Kidney tubule cell (primary cell): Measurements from ENCODE around the gene AMPD3.

Experiments used
- DNase-seq: peaks from one replicate; pipeline ENCODE4 v3.0.0-alpha.2; 2018; ENCODE audit warnings: low spot score

Gene AMPD3

GRCh38 chr11:10438458-10438857 lies 16.6 kb upstream of the AMPD3 start:
- no peak for DNase-seq

DNA sequence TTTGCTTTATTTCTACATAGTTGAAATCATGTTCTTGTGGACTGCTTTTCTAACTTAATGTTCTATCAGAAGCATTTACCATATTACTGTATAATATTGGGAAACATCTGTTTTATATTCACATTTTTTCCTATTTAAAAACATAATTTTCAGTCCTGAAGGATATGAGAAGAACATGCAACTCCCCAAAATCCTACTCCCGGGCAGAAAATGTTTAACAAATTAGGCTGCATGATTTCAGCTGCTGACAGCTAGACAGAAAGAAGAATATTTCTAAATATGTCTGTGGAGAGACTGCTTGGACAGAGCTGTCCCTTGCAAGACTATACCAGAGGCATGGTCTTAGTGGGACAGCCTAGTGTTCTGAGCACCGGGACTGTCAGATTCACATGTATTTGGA lies 15.7 kb upstream of the AMPD3 start:
- no peak for DNase-seq

- no peak for DNase-seq
Measured at GRCh38 chr11:10439924-10440323, 15.1 kb upstream of the AMPD3 start.

- DNase-seq, result no peak
Measured at GRCh38 chr11:10440401-10440800, 14.7 kb upstream of the AMPD3 start.

GRCh38 chr11:10441091-10441490 lies 14.0 kb upstream of the AMPD3 start:
- no peak for DNase-seq

GRCh38 chr11:10441652-10442503 lies 13.2 kb upstream of the AMPD3 start:
- no peak for DNase-seq

DNA sequence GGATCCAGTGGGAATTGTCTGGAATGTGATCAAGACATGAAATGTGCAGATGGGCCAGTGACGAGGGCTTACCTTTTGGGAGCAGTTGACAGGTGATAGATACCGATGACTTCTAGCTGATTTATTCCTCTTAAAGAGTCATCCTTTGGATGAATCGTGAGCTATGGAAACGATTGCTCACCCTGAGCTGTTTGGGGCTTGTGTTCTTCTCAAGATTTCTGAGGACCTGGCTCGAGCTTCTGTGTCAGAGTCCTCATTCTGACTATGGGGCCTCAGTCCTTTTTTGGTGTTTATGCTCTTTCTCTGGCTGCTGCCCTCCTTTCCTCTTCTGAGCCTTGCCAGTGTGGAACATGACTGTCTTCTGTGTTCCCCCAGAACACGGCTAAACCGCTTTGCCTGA lies 11.9 kb upstream of the AMPD3 start:
- DNase-seq, result no peak

- no peak for DNase-seq
Measured at GRCh38 chr11:10443721-10444235, 11.3 kb upstream of the AMPD3 start.

DNA sequence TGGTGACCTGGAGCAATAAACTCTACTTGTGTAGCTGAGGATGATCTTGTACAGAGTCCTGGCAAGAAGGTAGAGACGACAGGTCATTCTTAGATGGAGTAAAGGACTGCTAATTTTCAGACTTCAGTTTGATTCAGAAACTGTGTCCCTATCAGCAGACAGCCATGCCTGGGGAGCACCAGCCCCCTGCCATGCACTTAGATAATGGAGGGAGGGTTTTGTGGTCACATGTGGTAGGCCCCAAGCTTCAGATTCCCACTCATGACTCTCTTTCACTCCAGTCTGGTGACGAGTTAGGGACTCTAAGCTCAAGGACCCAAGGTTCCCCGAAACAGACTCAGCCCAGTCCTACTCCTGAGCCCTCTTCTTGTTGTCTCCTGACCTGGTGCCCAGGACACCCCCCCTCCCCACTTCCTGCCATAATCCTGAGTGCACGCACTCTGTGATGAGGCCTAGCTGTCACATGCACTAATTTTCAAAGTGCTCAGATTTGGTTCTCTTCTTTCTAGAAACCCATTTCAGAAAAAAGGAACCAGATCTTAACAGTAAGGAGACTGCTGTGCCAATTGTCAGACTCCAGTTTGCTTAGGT lies 10.2 kb upstream of the AMPD3 start:
- DNase-seq, result no peak

GRCh38 chr11:10447445-10447844 lies 7.6 kb upstream of the AMPD3 start:
- no peak for DNase-seq

GRCh38 chr11:10450462-10451425 lies 4.3 kb upstream of the AMPD3 start:
- peak; percentile 82 for DNase-seq

GRCh38 chr11:10451426-10452116 lies 3.5 kb upstream of the AMPD3 start:
- no peak for DNase-seq

DNA sequence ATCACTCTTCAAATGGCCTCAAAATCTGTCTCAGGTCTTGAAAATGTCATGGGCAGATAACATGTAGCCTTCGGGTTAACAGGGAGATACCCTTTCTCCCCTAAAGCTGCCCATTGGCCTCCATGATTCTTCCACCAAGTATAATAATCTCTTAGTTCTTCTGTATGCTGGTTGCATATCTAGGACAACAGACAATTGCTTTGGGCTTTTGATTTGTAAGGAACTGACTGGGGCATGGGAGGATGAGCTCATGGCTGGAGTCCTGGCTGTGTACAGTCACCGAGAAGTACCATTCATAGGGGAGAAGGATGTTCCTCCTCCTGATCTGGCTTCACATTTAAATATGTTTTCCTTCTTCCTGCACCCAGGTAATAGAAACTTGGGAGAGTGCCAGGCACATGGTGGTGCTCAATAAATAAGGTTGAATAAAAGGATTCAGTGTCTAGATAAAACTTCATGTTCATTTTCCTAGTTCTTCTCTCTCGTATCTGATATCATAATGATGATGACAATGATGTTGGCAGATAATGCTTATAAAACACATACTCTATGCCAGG lies 2.8 kb upstream of the AMPD3 start:
- peak; percentile 48 for DNase-seq

GRCh38 chr11:10453261-10453660 lies 1.8 kb upstream of the AMPD3 start:
- DNase-seq, result no peak

DNA sequence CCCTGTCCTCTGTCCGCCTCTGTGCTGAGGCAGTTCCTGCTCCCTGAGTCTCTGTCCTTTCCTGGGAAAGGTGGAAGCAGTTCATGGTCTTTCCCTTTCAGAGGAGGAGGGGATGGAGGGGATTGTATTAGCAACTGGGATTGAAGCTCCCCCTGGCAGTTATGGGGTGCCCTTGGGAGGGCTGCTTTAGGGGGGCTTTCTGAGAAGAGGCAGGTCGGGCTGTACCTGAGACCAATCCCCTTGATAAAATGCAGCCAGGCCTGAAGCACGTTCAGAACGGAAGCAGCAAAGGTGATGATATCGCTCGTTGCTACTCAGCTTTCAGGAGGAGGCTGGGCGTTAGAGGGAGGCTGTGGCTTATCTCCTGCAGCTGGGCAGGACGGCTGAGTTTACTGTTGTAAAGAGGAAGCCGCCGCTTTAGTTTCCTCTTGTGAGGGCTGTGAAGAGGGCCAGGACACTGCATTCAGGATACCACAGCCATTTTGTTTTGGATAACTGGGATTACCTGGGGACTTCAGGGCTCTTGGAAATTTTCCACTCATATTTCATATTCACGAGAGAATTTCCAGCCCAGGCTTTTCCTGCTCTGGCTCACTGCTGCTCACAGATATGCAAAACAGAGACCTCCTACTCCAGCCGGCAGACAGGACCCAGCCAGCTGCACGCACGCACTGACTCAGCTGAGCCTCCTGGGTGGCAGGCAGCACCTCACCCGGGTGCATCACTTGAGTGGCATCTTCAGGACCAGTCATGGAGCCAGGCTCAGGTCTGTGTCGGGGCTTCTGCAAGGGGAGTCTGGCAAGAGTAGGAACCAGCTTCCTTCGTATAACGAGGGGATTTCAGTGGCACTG lies 798 bp downstream of the AMPD3 start:
- peak; percentile 91 for DNase-seq

- no peak for DNase-seq
Measured at GRCh38 chr11:10456519-10456918, 1.5 kb downstream of the AMPD3 start.

DNA sequence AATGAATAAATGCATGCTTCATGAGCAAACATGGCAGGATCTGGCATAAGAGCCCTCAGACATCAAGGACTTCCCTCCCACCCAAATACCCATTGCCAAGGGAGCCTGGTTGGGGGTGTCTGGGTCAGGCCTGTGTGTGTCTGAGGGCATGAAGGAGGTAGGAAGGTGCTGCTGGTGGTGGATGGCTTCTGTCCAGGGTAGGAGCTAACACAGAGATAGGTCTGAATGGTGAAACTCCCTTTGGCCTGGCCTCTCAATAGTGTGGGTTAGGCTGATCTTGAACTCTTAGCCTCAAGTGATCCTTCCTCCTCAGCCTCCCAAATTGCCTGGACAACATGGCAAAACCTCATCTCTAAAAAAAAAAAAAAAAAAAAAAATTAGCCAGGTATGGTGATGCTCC lies 2.8 kb downstream of the AMPD3 start:
- DNase-seq, result no peak

DNA sequence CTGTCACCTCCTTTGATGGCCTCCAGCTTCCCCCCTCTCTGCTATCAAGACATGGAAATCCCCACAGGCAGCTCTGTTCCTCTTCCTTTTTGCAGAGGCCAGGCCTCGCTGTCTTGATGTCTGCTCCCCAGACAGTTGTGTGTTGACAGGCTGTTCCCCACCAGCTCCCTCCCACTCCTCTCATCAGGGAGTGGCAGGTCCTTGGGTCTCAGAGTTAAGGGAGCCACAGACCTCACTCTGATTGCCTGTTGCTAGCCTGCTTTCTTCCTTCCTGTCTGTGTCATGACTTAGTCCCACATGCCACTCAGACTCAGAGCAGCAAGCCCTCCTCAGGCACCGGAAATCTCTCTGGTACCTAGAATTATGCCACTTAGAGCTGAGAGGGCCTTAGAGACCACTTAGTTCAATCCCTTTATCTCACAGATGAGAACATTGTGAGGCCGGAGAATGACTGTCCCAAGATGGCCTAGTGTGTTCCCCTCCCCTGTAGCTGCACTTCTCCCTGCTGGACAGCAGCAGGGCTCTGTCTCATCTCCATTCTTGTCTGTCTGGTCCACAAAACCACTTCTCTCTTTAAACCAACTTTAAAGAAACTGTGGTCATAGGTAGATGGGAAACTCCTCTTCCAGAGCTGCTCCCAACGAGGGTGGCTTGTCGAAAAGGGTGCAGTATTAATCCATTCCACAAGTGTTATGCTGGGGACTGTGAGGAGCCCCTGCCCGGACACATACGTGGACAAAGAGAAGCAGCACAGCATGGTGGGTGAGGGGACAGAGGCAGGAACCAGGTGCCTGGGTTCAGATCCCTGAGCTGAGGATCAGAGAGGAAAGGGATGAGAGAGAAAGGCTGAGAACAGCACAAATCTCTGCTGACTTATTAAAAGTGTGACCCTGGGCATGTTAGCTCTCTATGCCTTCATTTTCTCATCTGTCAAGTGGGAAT lies 4.2 kb downstream of the AMPD3 start:
- no peak for DNase-seq

DNA sequence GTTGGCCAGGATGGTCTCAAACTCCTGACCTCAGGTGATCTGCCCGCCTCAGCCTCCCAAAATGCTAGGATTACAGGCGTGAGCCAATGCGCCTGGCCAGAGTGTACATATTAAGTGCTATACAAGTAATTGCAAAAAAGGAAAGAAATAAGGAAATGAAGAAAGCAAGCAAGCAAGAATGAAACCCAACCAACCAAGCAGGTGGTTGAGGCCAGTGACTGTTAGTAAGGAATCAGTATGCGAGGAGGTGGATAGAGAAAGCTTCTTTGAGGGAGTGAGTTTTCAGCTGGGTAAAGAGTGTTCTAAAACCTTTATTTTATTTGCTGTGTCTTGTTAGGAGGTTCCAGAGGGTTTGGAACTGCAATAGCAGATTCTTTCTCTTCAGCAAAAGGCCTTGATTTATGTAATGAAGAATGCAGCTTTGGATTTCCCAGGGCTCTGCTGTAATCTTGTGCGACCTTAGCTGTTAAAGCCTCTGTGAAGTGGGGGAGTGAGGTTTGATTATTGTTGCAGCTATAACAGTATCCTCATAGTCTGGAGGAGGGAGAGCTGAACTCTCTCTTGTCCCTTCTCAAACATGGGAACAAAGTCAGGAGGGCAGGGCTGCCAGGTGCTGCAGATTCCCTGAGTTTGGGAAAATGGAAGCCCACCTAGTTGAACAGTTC lies 5.7 kb downstream of the AMPD3 start:
- no peak for DNase-seq
